ENCODE measurements around the gene KRT76.

DNA sequence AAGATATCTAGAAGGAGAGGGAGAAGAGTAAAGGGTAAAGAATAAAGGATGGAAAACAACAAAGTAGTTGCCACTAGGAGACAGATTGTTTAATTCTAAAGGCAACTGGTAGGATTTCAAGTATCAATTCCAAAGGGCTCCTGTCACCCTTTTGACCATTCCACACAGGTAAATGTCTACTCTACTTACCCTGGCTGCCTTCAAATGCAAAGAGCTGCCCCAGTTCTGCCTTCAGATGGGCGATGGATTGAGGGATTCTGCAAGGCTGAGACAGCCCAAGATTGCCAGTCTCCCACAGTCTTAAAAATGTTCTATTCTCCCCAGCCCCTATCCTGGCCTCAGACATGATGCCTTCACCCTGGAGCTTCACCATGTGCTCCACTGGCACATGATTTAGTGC lies 11.4 kb downstream of the KRT76 start:
- TF ChIP-seq, protein P1, sequence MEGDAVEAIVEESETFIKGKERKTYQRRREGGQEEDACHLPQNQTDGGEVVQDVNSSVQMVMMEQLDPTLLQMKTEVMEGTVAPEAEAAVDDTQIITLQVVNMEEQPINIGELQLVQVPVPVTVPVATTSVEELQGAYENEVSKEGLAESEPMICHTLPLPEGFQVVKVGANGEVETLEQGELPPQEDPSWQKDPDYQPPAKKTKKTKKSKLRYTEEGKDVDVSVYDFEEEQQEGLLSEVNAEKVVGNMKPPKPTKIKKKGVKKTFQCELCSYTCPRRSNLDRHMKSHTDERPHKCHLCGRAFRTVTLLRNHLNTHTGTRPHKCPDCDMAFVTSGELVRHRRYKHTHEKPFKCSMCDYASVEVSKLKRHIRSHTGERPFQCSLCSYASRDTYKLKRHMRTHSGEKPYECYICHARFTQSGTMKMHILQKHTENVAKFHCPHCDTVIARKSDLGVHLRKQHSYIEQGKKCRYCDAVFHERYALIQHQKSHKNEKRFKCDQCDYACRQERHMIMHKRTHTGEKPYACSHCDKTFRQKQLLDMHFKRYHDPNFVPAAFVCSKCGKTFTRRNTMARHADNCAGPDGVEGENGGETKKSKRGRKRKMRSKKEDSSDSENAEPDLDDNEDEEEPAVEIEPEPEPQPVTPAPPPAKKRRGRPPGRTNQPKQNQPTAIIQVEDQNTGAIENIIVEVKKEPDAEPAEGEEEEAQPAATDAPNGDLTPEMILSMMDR (IDR thresholded peaks at IDR 0.05) = no peak
- TF ChIP-seq POLR2A (IDR thresholded peaks at IDR 0.05) = no peak
